GM12892 (cell line): ENCODE data around the gene C9orf57.
"Not testable (repeated sequence)": the region's sequence is repeated elsewhere in the genome, so short reads cannot be mapped to it uniquely, and the experiment has no call there.

Source experiments
- POLR2A ChIP-seq: IDR thresholded peaks from 2 replicates; pipeline ENCODE4 v1.6.1; 2011; ENCODE audit warnings: low read depth, low read length, control low read depth
- TAF1 ChIP-seq: IDR thresholded peaks from 2 replicates; pipeline ENCODE4 v1.6.1; 2011; ENCODE audit warnings: low read depth, mild to moderate bottlenecking, control low read depth, low read length, borderline replicate concordance

GRCh38 chr9:72007726-72008125, 52.7 kb downstream of the C9orf57 start:
- not testable (repeated sequence) for TF ChIP-seq POLR2A, TAF1
